Measurements from ENCODE around the gene SH3RF1.

The SH3RF1 gene

DNA sequence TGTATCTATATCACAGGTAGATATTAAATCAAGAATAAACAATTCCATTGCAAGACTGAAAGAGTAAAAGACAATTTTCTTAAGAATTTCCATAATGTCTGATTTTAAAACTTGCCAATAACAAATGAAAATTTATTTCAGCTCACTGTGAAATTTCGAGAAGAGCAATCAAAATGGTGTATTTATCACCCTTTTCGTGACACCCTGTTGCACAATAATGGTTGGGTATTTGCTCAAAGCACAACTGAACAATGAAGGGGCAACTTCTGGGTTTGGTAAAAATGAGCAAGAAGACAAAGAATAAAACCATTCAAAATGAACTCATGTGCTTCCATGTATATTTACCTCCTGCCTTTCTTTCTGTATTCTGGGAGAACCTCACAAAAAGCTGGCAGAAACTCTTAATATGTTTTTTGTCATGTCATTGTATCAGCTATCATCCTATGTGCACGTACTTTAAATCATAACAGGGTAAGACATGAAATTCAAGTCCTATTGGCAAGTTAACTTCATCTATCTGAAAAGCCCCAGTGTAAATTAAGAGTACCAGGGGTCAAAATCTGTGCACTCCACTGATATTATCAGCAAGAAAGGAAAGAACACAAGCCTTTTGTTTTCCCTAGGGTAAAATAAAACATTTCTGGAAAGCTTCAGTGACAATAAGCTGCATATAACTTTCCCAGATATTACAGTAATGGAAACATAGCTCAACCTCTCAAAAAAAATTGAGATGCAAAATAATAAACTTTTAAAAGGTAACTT, 133.8 kb downstream of the SH3RF1 start:
- DNase-seq (ENCODE audit: low spot score) = no peak
- TF ChIP-seq CTCF (IDR thresholded peaks at IDR 0.05; ENCODE audit: extremely low read depth, missing control alignments) = no peak

- no peak for TF ChIP-seq CTCF (IDR thresholded peaks at IDR 0.05; ENCODE audit: extremely low read depth, missing control alignments)
- no peak for DNase-seq (ENCODE audit: low spot score)
Observed at GRCh38 chr4:169136330-169136729, 134.4 kb downstream of the SH3RF1 start.

DNA sequence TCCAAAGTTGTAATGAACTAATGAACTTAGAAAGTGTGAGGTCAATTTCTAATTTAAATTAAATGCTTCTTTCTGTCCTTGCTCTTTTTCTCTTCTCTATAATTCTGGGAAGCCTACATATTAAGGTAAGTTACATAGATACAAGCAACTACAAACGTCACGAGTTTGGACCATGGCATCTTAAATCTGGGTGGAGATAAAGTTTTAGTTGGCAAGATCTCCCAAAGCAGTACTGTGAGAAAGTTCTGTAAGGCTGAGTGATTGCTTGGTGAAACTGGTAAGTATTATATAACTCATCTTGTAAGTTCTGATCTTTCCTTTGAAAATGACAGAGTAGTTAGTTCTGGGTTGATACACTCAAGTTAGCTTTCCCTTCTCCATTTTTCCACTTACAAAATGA, 135.0 kb downstream of the SH3RF1 start:
- no peak for DNase-seq (ENCODE audit: low spot score)
- TF ChIP-seq CTCF (IDR thresholded peaks at IDR 0.05; ENCODE audit: extremely low read depth, missing control alignments) = no peak

- TF ChIP-seq CTCF (IDR thresholded peaks at IDR 0.05; ENCODE audit: extremely low read depth, missing control alignments) = no peak
- no peak for DNase-seq (ENCODE audit: low spot score)
Observed at GRCh38 chr4:169133932-169134331, 136.8 kb downstream of the SH3RF1 start.

- no peak for TF ChIP-seq CTCF (IDR thresholded peaks at IDR 0.05; ENCODE audit: extremely low read depth, missing control alignments)
- no peak for DNase-seq (ENCODE audit: low spot score)
Observed at GRCh38 chr4:169132561-169133305, 138.0 kb downstream of the SH3RF1 start.

DNA sequence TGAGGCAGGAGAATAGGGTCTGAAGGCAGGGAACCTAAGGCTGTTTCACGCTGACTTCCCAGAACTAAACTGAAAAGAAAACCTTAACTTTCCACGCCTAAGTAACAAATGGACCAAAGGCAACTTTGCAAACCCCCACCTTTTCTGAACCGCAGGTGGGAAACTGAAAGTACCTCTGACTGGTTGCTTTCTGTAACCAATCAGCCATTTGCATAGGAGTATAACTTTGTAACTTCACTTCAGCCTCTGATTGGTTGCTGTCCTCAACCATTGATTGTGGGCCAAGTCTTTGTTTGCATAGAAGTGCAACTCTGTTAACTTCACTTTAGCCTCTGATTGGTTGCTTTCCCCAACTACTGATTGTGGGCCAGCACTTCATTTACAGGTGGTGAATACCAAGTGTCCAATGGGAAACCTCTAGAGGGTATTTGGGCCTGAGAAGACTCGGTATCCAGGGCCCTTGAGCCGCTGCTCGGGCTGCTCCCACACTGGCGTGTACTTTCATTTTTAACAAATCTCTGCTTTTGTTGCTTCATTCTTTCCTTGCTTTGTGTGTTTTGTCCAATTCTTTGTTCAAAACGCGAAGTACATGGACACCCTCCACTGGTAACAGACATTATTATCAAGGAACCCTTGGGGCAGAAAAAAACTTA, 139.1 kb downstream of the SH3RF1 start:
- no peak for TF ChIP-seq CTCF (IDR thresholded peaks at IDR 0.05; ENCODE audit: extremely low read depth, missing control alignments)
- DNase-seq (ENCODE audit: low spot score) = no peak

GRCh38 chr4:169128902-169129301, 141.9 kb downstream of the SH3RF1 start:
- no peak for TF ChIP-seq CTCF (IDR thresholded peaks at IDR 0.05; ENCODE audit: extremely low read depth, missing control alignments)
- no peak for DNase-seq (ENCODE audit: low spot score)

All from GM20000 (cell line).